LNCaP clone FGC (cell line): Measurements from ENCODE around the gene PAX6.
A peak's percentile ranks its signal among the peaks of the same experiment; 100 is the strongest.

Source experiments
- DNase-seq: peaks from one replicate; pipeline ENCODE4 v3.0.0-alpha.2; 2011; ENCODE audit warnings: low read depth
- H3K4me3 ChIP-seq: 2 replicates; pipeline ENCODE4 v1.5.1; 2011; ENCODE audit warnings: mild to moderate bottlenecking, low read depth, low read length, control low read depth
- CTCF ChIP-seq: IDR thresholded peaks from 2 replicates; pipeline ENCODE4 v1.5.1; 2012; ENCODE audit warnings: mild to moderate bottlenecking; ENCODE audit not compliant: control insufficient read depth, insufficient read depth; ENCODE audit errors: extremely low read depth

The PAX6 gene

DNA sequence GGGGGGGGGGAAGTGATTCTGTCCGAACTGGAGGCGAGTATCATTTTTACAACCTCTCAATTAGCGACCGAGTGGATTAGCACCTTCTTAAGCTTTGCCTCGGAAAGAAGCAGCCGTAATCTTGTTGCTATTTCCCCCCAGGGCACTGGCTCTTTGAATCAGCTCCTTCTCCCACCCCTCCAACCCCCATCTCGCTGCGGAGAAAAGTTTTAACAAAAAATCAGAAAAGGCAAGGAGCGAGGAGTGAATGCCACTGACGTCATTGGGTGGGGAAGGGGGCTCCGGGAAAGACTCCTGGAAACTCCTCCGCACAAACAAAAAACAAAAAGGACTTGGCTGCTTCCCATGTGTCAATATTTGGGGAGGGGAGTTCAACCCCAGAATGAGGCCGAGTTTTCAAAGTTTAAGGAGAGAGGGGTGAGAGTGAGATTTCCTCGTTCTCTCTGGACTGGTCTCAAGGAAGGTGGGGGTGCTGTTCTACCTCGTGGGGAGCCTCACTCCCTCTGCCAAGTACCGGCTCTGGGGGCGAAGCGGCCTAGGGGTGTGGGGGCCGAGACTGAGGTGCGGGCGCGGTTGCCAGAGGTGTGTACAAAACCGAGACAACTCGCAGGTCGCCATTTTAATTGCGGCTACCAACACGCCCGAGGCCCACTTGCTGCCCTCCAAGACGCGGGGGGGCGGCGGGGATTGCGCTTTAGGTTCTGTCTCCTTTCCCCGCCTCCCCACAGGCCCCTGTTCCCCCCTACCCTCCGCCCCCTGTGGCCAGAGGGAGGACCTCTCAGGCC, 2.5 kb upstream of the PAX6 start:
- TF ChIP-seq CTCF: no peak
- no peak for DNase-seq
- no peak overlapping the region for H3K4me3 ChIP-seq

- no peak overlapping the region for H3K4me3 ChIP-seq
- no peak for TF ChIP-seq CTCF
- no peak for DNase-seq
Measured at GRCh38 chr11:31812383-31813381, 1.6 kb upstream of the PAX6 start.

GRCh38 chr11:31809857-31810778, 1.0 kb downstream of the PAX6 start:
- TF ChIP-seq CTCF: no peak
- DNase-seq: no peak
- peak overlapping the region; percentile 33 for H3K4me3 ChIP-seq

DNA sequence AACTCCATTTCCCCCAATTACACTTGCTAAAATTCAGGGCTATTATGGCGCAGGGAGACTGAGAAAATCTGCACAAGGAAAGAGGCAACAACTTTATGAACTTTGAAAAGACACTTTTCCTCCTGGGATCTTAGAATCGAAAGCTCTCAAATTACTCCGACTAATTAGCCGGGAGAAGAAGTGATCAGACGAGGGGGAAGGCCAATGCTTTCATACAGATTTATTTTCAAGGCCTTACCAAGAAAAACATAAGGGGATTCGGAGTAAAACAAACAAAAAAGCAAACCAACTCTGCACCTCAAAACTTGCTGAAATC, 1.6 kb downstream of the PAX6 start:
- DNase-seq: no peak
- TF ChIP-seq CTCF: no peak
- no peak overlapping the region for H3K4me3 ChIP-seq

DNA sequence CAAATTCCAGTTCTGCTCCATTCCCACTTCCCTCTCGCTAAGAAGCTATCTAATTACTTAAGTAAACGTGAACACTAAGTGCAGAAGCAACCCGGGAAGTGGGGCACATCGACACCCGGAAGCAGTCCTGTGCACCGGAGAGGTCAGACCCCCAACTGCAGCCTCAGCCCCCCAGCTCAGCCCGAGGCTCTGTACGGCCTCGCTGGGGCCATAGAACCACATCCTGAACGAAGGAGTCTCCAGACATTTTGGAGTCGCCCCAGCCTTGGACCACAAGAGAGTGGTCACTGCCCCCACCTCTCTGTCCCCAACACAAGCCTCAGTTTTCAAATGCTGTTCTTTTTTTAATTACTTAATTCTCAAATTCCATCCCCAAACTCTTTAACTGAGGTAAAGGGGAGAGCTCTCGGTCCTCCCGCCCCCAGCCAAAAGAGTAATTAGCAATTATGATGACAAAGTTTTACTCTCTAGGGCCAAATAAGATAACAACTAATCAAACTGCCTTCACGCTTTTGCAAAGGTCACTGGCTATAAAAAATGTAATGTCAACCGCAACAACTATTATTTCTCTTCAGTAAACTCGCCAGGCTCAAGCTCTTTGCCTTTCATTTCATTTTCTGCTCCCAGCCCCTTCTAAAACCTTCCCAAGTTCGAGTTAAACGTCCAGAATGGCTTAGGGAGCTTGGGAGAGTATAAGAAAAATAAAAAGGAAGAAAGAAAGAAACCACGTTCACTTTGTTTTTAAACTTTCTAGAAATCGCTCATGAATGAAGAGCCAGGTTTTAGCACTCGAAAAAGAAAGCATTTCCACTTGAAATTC, 2.2 kb downstream of the PAX6 start:
- TF ChIP-seq CTCF: no peak
- DNase-seq: no peak
- H3K4me3 ChIP-seq: no peak overlapping the region
